ENCODE results near the gene BMP2K. TPM values are rescaled to one million over a fixed set of nuclear protein-coding genes. Genes with fewer than 3 reads are reported as not detected.

BMP2K gene
- total and polyA plus RNA-seq, 2 donors (not counting 1 experiment from before 2014, with no cell fraction given): 54.8 to 126 TPM

- Histone ChIP-seq H3K9ac (ENCODE audit: insufficient read depth, low read length) (no peak overlapping the region), H3K27ac (ENCODE audit: insufficient read depth, low read length) (no peak overlapping the region), H3K36me3 (ENCODE audit: control insufficient read depth, insufficient read depth, low read length) (peaks cover 3% of the 10 kb centered on the region), H3K4me3 (replicated peaks in 1 of 4; ENCODE audit: control extremely low read depth in 1 of 4, insufficient read depth in 1 of 4, low read depth in 3 of 4, low read length in 4 of 4) (no peak overlapping the region), H3K4me2 (ENCODE audit: extremely low read depth, insufficient read depth, low read length) (no peak overlapping the region), H2AFZ (ENCODE audit: low read length) (no peak overlapping the region), H3K79me2 (ENCODE audit: control insufficient read depth, insufficient read depth, low read length) (no peaks in the 10 kb centered on the region), H3K4me1 (ENCODE audit: control insufficient read depth, extremely low read depth, insufficient read depth, low read length) (no peaks in the 10 kb centered on the region), H3K27me3 (ENCODE audit: control insufficient read depth, insufficient read depth, low read length) (no peaks in the 10 kb centered on the region), H3K9me3 (ENCODE audit: control insufficient read depth, insufficient read depth, low read depth, low read length) (no peaks in the 10 kb centered on the region), H4K20me1 (ENCODE audit: control insufficient read depth, extremely low read depth, insufficient read depth, low read length) (no peaks in the 10 kb centered on the region)
- no peak for DNase-seq (ENCODE audit: low read depth in 2 of 2)
- TF ChIP-seq EZH2 (IDR thresholded peaks at IDR 0.05; ENCODE audit: low read length, missing control alignments): no peak
- TF ChIP-seq CTCF (conservative IDR thresholded peaks at IDR 0.05 in 1 of 2, IDR thresholded peaks at IDR 0.05 in 1 of 2; ENCODE audit: low read depth in 1 of 2, low read length in 2 of 2): no peak
These were observed 150.7 kb downstream of the BMP2K start for GRCh38 chr4:78926826-78927225.

- Histone ChIP-seq H3K4me3 (replicated peaks in 1 of 4; ENCODE audit: control extremely low read depth in 1 of 4, insufficient read depth in 1 of 4, low read depth in 3 of 4, low read length in 4 of 4) (no peak overlapping the region), H3K27me3 (ENCODE audit: control insufficient read depth, insufficient read depth, low read length) (no peaks in the 10 kb centered on the region), H4K20me1 (ENCODE audit: control insufficient read depth, extremely low read depth, insufficient read depth, low read length) (no peaks in the 10 kb centered on the region), H3K79me2 (ENCODE audit: control insufficient read depth, insufficient read depth, low read length) (no peaks in the 10 kb centered on the region), H3K9me3 (ENCODE audit: control insufficient read depth, insufficient read depth, low read depth, low read length) (no peaks in the 10 kb centered on the region), H3K4me2 (ENCODE audit: extremely low read depth, insufficient read depth, low read length) (no peak overlapping the region), H3K27ac (ENCODE audit: insufficient read depth, low read length) (no peak overlapping the region), H2AFZ (ENCODE audit: low read length) (no peak overlapping the region), H3K36me3 (ENCODE audit: control insufficient read depth, insufficient read depth, low read length) (peaks cover 5% of the 10 kb centered on the region), H3K9ac (ENCODE audit: insufficient read depth, low read length) (no peak overlapping the region), H3K4me1 (ENCODE audit: control insufficient read depth, extremely low read depth, insufficient read depth, low read length) (no peaks in the 10 kb centered on the region)
- no peak for DNase-seq (ENCODE audit: low read depth in 2 of 2)
- TF ChIP-seq EZH2 (IDR thresholded peaks at IDR 0.05; ENCODE audit: low read length, missing control alignments) (no peak), CTCF (conservative IDR thresholded peaks at IDR 0.05 in 1 of 2, IDR thresholded peaks at IDR 0.05 in 1 of 2; ENCODE audit: low read depth in 1 of 2, low read length in 2 of 2) (no peak)
These were observed 152.7 kb downstream of the BMP2K start for GRCh38 chr4:78928835-78929234.

- Histone ChIP-seq H3K9me3 (ENCODE audit: control insufficient read depth, insufficient read depth, low read depth, low read length) (no peaks in the 10 kb centered on the region), H3K27me3 (ENCODE audit: control insufficient read depth, insufficient read depth, low read length) (no peaks in the 10 kb centered on the region), H3K4me2 (ENCODE audit: extremely low read depth, insufficient read depth, low read length) (no peak overlapping the region), H3K9ac (ENCODE audit: insufficient read depth, low read length) (no peak overlapping the region), H3K4me3 (replicated peaks in 1 of 4; ENCODE audit: control extremely low read depth in 1 of 4, insufficient read depth in 1 of 4, low read depth in 3 of 4, low read length in 4 of 4) (no peak overlapping the region), H3K4me1 (ENCODE audit: control insufficient read depth, extremely low read depth, insufficient read depth, low read length) (no peaks in the 10 kb centered on the region), H2AFZ (ENCODE audit: low read length) (no peak overlapping the region), H3K36me3 (ENCODE audit: control insufficient read depth, insufficient read depth, low read length) (peaks cover 5% of the 10 kb centered on the region), H3K27ac (ENCODE audit: insufficient read depth, low read length) (no peak overlapping the region), H3K79me2 (ENCODE audit: control insufficient read depth, insufficient read depth, low read length) (no peaks in the 10 kb centered on the region), H4K20me1 (ENCODE audit: control insufficient read depth, extremely low read depth, insufficient read depth, low read length) (no peaks in the 10 kb centered on the region)
- TF ChIP-seq CTCF (conservative IDR thresholded peaks at IDR 0.05 in 1 of 2, IDR thresholded peaks at IDR 0.05 in 1 of 2; ENCODE audit: low read depth in 1 of 2, low read length in 2 of 2) (no peak), EZH2 (IDR thresholded peaks at IDR 0.05; ENCODE audit: low read length, missing control alignments) (no peak)
- no peak for DNase-seq (ENCODE audit: low read depth in 2 of 2)
These were observed 154.0 kb downstream of the BMP2K start for GRCh38 chr4:78930016-78930629.
